Astrocyte of the cerebellum (primary cell): ENCODE data around the gene HEYL.

Source experiments
- DNase-seq: peaks from one replicate; pipeline ENCODE4 v3.0.0-alpha.2; 2011; ENCODE audit warnings: low read depth
- H3K4me3 ChIP-seq: 2 replicates; pipeline ENCODE4 v1.5.1; 2011; ENCODE audit warnings: mild to moderate bottlenecking, low read depth, low read length, moderate library complexity
- CTCF ChIP-seq: IDR thresholded peaks from 2 replicates; pipeline ENCODE4 v1.5.1; 2012; ENCODE audit warnings: low read length, low read depth, moderate library complexity, mild to moderate bottlenecking; ENCODE audit errors: missing control alignments
- in situ Hi-C: cut with HindIII; loops from 2 replicates; pipeline ENCODE4 v1.10.0; 2017; ENCODE audit warnings: low sequenced_read_pairs

Gene HEYL

DNA sequence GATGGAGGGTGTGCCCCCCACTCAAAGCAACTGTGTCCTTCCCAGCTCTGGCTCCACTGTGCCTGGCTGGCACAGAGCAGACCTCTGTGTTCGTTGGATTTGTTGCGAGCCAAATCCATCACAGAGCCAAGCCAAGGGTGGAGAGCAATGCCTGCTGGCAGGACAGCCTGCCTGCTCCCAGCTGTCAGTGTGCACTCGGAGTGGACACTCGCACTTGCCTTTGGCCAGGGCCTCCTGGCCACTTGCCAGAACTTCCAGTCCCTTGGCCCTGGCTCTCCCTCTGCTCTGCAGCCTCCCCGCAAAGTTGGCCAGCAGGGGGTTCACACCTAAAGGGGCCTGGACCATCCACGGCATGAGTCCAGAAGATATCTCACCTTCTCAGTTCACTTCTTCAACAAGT lies 16.4 kb downstream of the HEYL start:
- no peak for TF ChIP-seq CTCF
- H3K4me3 ChIP-seq: no peak overlapping the region
- in situ Hi-C loops: no loop called here
- DNase-seq: no peak

- H3K4me3 ChIP-seq: no peak overlapping the region
- in situ Hi-C loops: no loop called here
- TF ChIP-seq CTCF: no peak
- no peak for DNase-seq
Measured at GRCh38 chr1:39622427-39622826, 17.0 kb downstream of the HEYL start.

DNA sequence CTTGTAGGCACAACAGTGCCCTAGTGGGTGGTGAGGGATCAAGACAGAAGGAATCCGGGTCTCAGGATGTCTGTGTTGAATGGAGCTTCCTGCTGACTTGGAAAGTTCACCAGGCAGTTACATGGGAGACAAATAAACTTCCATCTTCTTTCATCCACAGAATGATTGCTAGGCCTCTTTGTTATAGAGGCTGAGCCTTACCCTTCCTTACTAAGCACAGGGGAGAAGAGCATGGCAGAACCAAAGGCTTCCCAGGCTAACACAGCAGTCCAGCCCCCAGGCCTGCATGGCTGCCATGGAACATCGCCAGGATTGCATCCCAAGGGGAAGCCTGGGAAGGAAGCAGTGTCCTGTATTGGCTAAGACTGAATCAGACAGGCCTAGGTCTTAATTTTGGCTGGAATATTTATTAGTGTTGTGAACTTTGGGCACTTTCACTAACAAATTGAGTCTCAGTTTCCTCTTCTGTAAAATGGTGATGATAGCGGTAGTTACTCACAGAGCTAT lies 18.7 kb downstream of the HEYL start:
- TF ChIP-seq CTCF: no peak
- in situ Hi-C loops: no loop called here
- no peak for DNase-seq

DNA sequence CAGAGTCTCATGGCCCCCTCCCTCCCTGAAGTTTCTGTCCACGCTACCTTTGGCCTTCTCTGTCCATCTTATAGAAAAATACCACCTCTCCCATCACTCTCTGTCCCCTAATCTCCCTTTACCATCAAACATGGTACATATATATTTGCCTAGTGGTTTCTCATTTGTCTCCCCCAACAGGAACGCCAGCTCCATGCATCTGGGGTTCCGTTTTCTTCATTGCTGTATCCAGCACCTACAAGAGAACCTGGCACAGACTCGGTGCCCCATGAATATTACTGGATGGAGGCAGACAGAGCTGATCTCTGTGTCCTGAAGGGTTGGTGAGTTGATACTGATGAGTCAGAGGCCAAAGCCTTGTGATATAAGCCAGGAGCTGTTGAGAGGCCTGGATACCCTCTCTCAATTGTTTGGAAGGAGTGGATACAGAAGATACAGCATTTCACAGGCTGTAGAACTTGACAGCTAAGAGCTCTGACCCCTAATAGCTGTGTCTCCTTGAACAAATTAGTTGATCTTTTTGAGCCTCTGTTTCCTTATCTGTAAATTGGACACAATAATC lies 21.9 kb downstream of the HEYL start:
- no peak for DNase-seq
- H3K4me3 ChIP-seq: no peak overlapping the region
- in situ Hi-C loops: no loop called here
- no peak for TF ChIP-seq CTCF

More for the DNA sequence above, 18.7 kb downstream of the HEYL start:
- no peak overlapping the region for H3K4me3 ChIP-seq

GRCh38 chr1:39615086-39615673 lies 24.3 kb downstream of the HEYL start:
- in situ Hi-C loops: no loop called here
- H3K4me3 ChIP-seq: no peak overlapping the region
- no peak for DNase-seq
- TF ChIP-seq CTCF: no peak

DNA sequence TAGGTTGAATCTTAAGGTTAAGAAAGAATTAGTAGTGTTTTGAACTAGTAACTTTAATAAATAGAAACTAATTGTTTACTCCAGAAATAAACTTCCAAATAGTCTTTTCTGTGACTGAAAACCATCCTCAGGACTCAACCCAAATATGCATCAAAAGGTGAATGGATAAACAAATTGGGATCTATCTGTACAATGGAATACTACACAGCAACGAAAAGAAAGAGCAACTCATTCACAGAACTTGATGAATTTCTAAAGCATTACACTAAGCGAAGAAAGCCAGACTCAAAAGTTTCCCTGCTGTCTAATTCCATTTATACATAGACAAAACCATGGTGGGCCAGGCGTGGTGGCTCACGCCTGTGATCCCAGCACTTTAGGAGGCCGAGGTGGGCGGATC lies 25.0 kb downstream of the HEYL start:
- no peak for DNase-seq

More for the DNA sequence above, 25.0 kb downstream of the HEYL start:
- in situ Hi-C loops: no loop called here
- no peak for TF ChIP-seq CTCF
- no peak overlapping the region for H3K4me3 ChIP-seq
